Endothelial cell of umbilical vein (primary cell): ENCODE measurements around the gene INHA.

Experiments
- CTCF ChIP-seq, 2 donors: IDR thresholded peaks; 1 replicate in 1 of 2; 2 replicates in 1 of 2; pipeline ENCODE4 v1.5.1; 2011; ENCODE audit warnings: low read length in 2 of 2, mild to moderate bottlenecking in 2 of 2, moderate library complexity in 2 of 2, control low read depth in 1 of 2, inconsistent platforms in 1 of 2, low read depth in 1 of 2; ENCODE audit not compliant: insufficient read depth in 1 of 2; ENCODE audit errors: extremely low read depth in 1 of 2
- EZH2 ChIP-seq: IDR thresholded peaks from 2 replicates; pipeline ENCODE4 v1.6.1; 2012; ENCODE audit warnings: borderline replicate concordance, low read depth, mild to moderate bottlenecking, moderate library complexity, low read length, inconsistent platforms; ENCODE audit not compliant: severe bottlenecking
- POLR2A ChIP-seq: IDR thresholded peaks from 2 replicates; pipeline ENCODE4 v1.6.1; 2012; ENCODE audit warnings: low read depth, mild to moderate bottlenecking, control low read depth, low read length
- POLR2AphosphoS5 ChIP-seq: IDR thresholded peaks from 2 replicates; pipeline ENCODE4 v1.6.1; 2012; ENCODE audit warnings: low read depth, mild to moderate bottlenecking, control low read depth, low read length, moderate library complexity; ENCODE audit not compliant: insufficient read depth

- TF ChIP-seq POLR2AphosphoS5 = no peak
- TF ChIP-seq POLR2A = no peak
- no peak for TF ChIP-seq CTCF (IDR thresholded peaks at IDR 0.05; ENCODE audit: extremely low read depth in 1 of 2, insufficient read depth in 1 of 2, low read depth in 1 of 2, low read length in 2 of 2)
- peak; percentile 44 for TF ChIP-seq EZH2
Observed at GRCh38 chr2:219527472-219527871, 44.6 kb upstream of the INHA start.
